GM23338 (cell line): ENCODE results near the gene MRAS. TPM values are rescaled to one million over a fixed set of nuclear protein-coding genes. Genes with fewer than 3 reads are reported as not detected.

Source experiments
- ATAC-seq: fragments of 200-7000 bp; cut with Tn5 transposase; 3 replicates; pipeline ENCODE4 v1.9.1; 2020
- DNase-seq: peaks from one replicate; pipeline ENCODE4 v3.0.0-alpha.2; 2015; ENCODE audit warnings: low spot score
- H2AFZ ChIP-seq: fragments of 200-600 bp; sonication (generic); 2 replicates; pipeline ENCODE4 v1.8.0; 2016; ENCODE audit warnings: antibody characterized with exemption, mild to moderate bottlenecking, moderate library complexity
- H3F3A ChIP-seq: fragments of 200-600 bp; sonication (generic); replicated peaks from 2 replicates; pipeline ENCODE4 v1.8.0; 2017; ENCODE audit warnings: antibody characterized with exemption, mixed run types, low read depth
- H3K27ac ChIP-seq: fragments of 200-600 bp; sonication (generic); 2 replicates; pipeline ENCODE4 v1.6.1; 2016; ENCODE audit warnings: low read depth
- H3K27me3 ChIP-seq: fragments of 200-600 bp; sonication (generic); 2 replicates; pipeline ENCODE4 v1.8.0; 2016; ENCODE audit warnings: mild to moderate bottlenecking, mixed run types, moderate library complexity; ENCODE audit not compliant: insufficient read depth
- H3K36me3 ChIP-seq: fragments of 200-600 bp; sonication (generic); 2 replicates; pipeline ENCODE4 v1.8.0; 2016; ENCODE audit warnings: mild to moderate bottlenecking; ENCODE audit not compliant: insufficient read depth
- H3K4me1 ChIP-seq: fragments of 200-600 bp; sonication (generic); 2 replicates; pipeline ENCODE4 v1.8.0; 2016; ENCODE audit warnings: mild to moderate bottlenecking, moderate library complexity; ENCODE audit not compliant: insufficient read depth
- H3K4me2 ChIP-seq: fragments of 200-600 bp; sonication (generic); 2 replicates; pipeline ENCODE4 v1.7.1; 2017; ENCODE audit warnings: mixed run types
- H3K4me3 ChIP-seq: fragments of 200-600 bp; sonication (generic); 2 replicates; pipeline ENCODE4 v1.6.1; 2016; ENCODE audit warnings: mixed run types
- H3K79me2 ChIP-seq: fragments of 200-600 bp; sonication (generic); replicated peaks from 2 replicates; pipeline ENCODE4 v1.8.0; 2017; ENCODE audit warnings: mild to moderate bottlenecking; ENCODE audit not compliant: insufficient read depth
- H3K9me2 ChIP-seq: fragments of 200-600 bp; sonication (generic); 2 replicates; pipeline ENCODE4 v1.8.0; 2017; ENCODE audit not compliant: insufficient read depth
- H4K20me1 ChIP-seq: fragments of 200-600 bp; sonication (generic); replicated peaks from 2 replicates; pipeline ENCODE4 v1.8.0; 2017; ENCODE audit warnings: mild to moderate bottlenecking; ENCODE audit not compliant: insufficient read depth
- H3K27ac Mint-ChIP-seq: 2 replicates; pipeline ENCODE4 v1.8.0; 2020; ENCODE audit warnings: inconsistent platforms, mild to moderate bottlenecking, moderate library complexity, mixed read lengths
- H3K27me3 Mint-ChIP-seq: 3 replicates; pipeline ENCODE4 v1.8.0; 2022; ENCODE audit warnings: low read depth, mild to moderate bottlenecking, moderate library complexity, mixed read lengths, inconsistent platforms; ENCODE audit not compliant: insufficient read depth, poor library complexity
- H3K36me3 Mint-ChIP-seq: 3 replicates; pipeline ENCODE4 v1.8.0; 2021; ENCODE audit warnings: low read depth, mild to moderate bottlenecking, inconsistent platforms, moderate library complexity, mixed read lengths
- H3K4me1 Mint-ChIP-seq: 3 replicates; pipeline ENCODE4 v1.8.0; 2020; ENCODE audit warnings: mild to moderate bottlenecking, inconsistent platforms, mixed read lengths
- H3K4me3 Mint-ChIP-seq: 3 replicates; pipeline ENCODE4 v1.8.0; 2021; ENCODE audit warnings: moderate library complexity, mild to moderate bottlenecking, inconsistent platforms, mixed read lengths
- H3K9me3 Mint-ChIP-seq: 3 replicates; pipeline ENCODE4 v1.8.0; 2020; ENCODE audit warnings: moderate library complexity, mild to moderate bottlenecking, inconsistent platforms, mixed read lengths
- CREB1 ChIP-seq: fragments of 250-450 bp; sonication (Bioruptor Pico); IDR thresholded peaks from 2 replicates; pipeline ENCODE4 v1.5.0; 2020; ENCODE audit warnings: low read depth, mild to moderate bottlenecking, moderate library complexity
- EZH2 ChIP-seq: fragments of 200-600 bp; sonication (generic); IDR thresholded peaks from one replicate; pipeline ENCODE4 v1.8.0; 2017; ENCODE audit warnings: antibody characterized with exemption, mild to moderate bottlenecking, low read depth; ENCODE audit not compliant: unreplicated experiment
- EZH2phosphoT487 ChIP-seq: fragments of 200-600 bp; sonication (generic); IDR thresholded peaks from one replicate; pipeline ENCODE4 v1.8.1; 2018; ENCODE audit warnings: antibody characterized with exemption; ENCODE audit not compliant: unreplicated experiment
- JUNB ChIP-seq: IDR thresholded peaks from one replicate; pipeline ENCODE4 v1.6.1; 2016; ENCODE audit warnings: antibody characterized with exemption; ENCODE audit not compliant: unreplicated experiment
- NANOG ChIP-seq: IDR thresholded peaks from 2 replicates; pipeline ENCODE4 v1.6.1; 2016; ENCODE audit warnings: antibody characterized with exemption, borderline replicate concordance
- POLR2AphosphoS5 ChIP-seq: IDR thresholded peaks from 2 replicates; pipeline ENCODE4 v1.6.1; 2016; ENCODE audit warnings: antibody characterized with exemption, low read depth
- STAT1 ChIP-seq: IDR thresholded peaks from one replicate; pipeline ENCODE4 v1.6.1; 2016; ENCODE audit warnings: antibody characterized with exemption; ENCODE audit not compliant: unreplicated experiment
- ZNF114 ChIP-seq: fragments of 250-450 bp; sonication (Bioruptor Pico); IDR thresholded peaks from 2 replicates; pipeline ENCODE4 v1.5.0; 2020; ENCODE audit warnings: mild to moderate bottlenecking, moderate library complexity
- ZNF331 ChIP-seq: fragments of 250-450 bp; sonication (Bioruptor Pico); IDR thresholded peaks from 2 replicates; pipeline ENCODE4 v1.5.0; 2020; ENCODE audit warnings: low read depth, mild to moderate bottlenecking, moderate library complexity
- polyA plus RNA-seq: library from polyadenylated mRNA; unstranded; fragments of >200 nt; fragmentation: Nextera tagmentation; extraction: Ambion mirVana; gene quantifications from 2 replicates; pipeline ENCODE4 v1.2.1, GENCODE V29; 2016
- total RNA-seq: library from RNA; depleted of rRNA; stranded (reverse); fragments of >200 nt; shearing (Covaris generic); gene quantifications from 2 replicates; pipeline ENCODE4 v1.2.3, GENCODE V29; 2014
- TF ChIP-seq, protein P1 (sequence below), 2 experiments: fragments of 200-600 bp in 1 of 2; sonication (generic) in 1 of 2; conservative IDR thresholded peaks; 2 replicates each; pipeline versions ENCODE4 v1.5.1 to v1.6.1; 2016 to 2017; ENCODE audit warnings: antibody characterized with exemption in 2 of 2, low read depth in 2 of 2, mild to moderate bottlenecking in 2 of 2, moderate library complexity in 1 of 2
- TF ChIP-seq, protein P2 (sequence below): IDR thresholded peaks from one replicate; pipeline ENCODE4 v1.6.1; 2018; ENCODE audit warnings: antibody characterized with exemption; ENCODE audit not compliant: unreplicated experiment
- TF ChIP-seq, protein P3 (sequence below): fragments of 250-450 bp; sonication (Bioruptor Pico); IDR thresholded peaks from 2 replicates; pipeline ENCODE4 v1.5.0; 2020; ENCODE audit warnings: mild to moderate bottlenecking, moderate library complexity
- TF ChIP-seq, protein P4 (sequence below): IDR thresholded peaks from 2 replicates; pipeline ENCODE4 v1.6.1; 2016; ENCODE audit warnings: antibody characterized with exemption

The MRAS gene
- total and polyA plus RNA-seq, 2 experiments from 2014 or later = 9.1 to 10.2 TPM

DNA sequence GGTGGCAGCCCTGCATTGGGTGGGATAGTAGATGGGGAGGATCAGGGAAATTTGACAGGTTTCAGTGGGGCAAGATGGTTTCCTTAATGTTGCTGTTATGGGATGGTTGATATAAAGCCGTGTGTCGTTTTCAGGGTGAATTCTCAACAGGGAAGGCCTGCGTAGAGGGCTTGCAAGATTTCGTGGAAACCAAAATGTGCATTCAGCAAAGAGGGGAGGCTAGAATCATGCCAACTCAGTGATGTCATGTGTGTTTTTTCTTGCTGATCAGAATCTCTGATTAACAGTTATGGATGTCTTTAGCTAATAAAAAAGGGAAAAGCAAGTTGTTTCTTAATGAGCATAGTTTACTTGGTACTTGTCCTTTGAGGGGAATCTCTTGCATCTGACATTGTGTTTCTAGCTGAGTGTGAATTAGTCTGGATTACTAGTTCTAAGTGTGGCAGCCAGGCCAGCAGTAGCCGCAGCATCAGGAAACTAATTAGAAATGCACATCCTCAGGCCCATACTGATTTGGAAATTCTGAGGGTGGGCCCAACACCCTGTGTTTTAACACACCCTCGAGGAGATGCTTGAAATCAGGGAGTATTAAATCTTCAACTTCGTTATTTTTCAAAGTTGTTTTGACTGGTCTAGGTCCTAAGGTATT, 24.8 kb downstream of the MRAS start:
- H3K27ac ChIP-seq = no peak overlapping the region
- H3K27me3 Mint-ChIP-seq = peaks cover 7% of the 10 kb centered on the region

More for the DNA sequence above, 24.8 kb downstream of the MRAS start:
- DNase-seq (no peak), ATAC-seq (no peak)
- H3K9me2 ChIP-seq = 0 out of 2 replicates have a peak, but pooled peaks cover 2% of the 10 kb centered on the region
- H3K4me3 Mint-ChIP-seq = no peak overlapping the region
- no peak overlapping the region for H3K4me3 ChIP-seq
- peaks cover 10% of the 10 kb centered on the region; the same call in 2 of the 3 replicates for H3K4me1 Mint-ChIP-seq
- H3K36me3 ChIP-seq = no peaks in the 10 kb centered on the region; the same call in 1 of the 2 replicates
- no peaks in the 10 kb centered on the region for H3K79me2 ChIP-seq
- H3K9me3 Mint-ChIP-seq = no peaks in the 10 kb centered on the region; the same call in 2 of the 3 replicates
- no peaks in the 10 kb centered on the region for H3K27me3 ChIP-seq
- H3K27ac Mint-ChIP-seq = no peak overlapping the region
- TF ChIP-seq, protein P1, sequence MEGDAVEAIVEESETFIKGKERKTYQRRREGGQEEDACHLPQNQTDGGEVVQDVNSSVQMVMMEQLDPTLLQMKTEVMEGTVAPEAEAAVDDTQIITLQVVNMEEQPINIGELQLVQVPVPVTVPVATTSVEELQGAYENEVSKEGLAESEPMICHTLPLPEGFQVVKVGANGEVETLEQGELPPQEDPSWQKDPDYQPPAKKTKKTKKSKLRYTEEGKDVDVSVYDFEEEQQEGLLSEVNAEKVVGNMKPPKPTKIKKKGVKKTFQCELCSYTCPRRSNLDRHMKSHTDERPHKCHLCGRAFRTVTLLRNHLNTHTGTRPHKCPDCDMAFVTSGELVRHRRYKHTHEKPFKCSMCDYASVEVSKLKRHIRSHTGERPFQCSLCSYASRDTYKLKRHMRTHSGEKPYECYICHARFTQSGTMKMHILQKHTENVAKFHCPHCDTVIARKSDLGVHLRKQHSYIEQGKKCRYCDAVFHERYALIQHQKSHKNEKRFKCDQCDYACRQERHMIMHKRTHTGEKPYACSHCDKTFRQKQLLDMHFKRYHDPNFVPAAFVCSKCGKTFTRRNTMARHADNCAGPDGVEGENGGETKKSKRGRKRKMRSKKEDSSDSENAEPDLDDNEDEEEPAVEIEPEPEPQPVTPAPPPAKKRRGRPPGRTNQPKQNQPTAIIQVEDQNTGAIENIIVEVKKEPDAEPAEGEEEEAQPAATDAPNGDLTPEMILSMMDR (conservative IDR thresholded peaks at IDR 0.05; ENCODE audit: low read depth in 2 of 2) = no peak
- TF ChIP-seq POLR2AphosphoS5 = no peak
- no peak for TF ChIP-seq EZH2
- TF ChIP-seq EZH2phosphoT487 = no peak
- no peak for TF ChIP-seq CREB1 (CRISPR knock-in tag)
- TF ChIP-seq, protein P2, sequence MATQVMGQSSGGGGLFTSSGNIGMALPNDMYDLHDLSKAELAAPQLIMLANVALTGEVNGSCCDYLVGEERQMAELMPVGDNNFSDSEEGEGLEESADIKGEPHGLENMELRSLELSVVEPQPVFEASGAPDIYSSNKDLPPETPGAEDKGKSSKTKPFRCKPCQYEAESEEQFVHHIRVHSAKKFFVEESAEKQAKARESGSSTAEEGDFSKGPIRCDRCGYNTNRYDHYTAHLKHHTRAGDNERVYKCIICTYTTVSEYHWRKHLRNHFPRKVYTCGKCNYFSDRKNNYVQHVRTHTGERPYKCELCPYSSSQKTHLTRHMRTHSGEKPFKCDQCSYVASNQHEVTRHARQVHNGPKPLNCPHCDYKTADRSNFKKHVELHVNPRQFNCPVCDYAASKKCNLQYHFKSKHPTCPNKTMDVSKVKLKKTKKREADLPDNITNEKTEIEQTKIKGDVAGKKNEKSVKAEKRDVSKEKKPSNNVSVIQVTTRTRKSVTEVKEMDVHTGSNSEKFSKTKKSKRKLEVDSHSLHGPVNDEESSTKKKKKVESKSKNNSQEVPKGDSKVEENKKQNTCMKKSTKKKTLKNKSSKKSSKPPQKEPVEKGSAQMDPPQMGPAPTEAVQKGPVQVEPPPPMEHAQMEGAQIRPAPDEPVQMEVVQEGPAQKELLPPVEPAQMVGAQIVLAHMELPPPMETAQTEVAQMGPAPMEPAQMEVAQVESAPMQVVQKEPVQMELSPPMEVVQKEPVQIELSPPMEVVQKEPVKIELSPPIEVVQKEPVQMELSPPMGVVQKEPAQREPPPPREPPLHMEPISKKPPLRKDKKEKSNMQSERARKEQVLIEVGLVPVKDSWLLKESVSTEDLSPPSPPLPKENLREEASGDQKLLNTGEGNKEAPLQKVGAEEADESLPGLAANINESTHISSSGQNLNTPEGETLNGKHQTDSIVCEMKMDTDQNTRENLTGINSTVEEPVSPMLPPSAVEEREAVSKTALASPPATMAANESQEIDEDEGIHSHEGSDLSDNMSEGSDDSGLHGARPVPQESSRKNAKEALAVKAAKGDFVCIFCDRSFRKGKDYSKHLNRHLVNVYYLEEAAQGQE = no peak
- TF ChIP-seq JUNB = no peak
- TF ChIP-seq STAT1 = no peak
- no peak for TF ChIP-seq ZNF331
- TF ChIP-seq NANOG = no peak
- TF ChIP-seq, protein P3, sequence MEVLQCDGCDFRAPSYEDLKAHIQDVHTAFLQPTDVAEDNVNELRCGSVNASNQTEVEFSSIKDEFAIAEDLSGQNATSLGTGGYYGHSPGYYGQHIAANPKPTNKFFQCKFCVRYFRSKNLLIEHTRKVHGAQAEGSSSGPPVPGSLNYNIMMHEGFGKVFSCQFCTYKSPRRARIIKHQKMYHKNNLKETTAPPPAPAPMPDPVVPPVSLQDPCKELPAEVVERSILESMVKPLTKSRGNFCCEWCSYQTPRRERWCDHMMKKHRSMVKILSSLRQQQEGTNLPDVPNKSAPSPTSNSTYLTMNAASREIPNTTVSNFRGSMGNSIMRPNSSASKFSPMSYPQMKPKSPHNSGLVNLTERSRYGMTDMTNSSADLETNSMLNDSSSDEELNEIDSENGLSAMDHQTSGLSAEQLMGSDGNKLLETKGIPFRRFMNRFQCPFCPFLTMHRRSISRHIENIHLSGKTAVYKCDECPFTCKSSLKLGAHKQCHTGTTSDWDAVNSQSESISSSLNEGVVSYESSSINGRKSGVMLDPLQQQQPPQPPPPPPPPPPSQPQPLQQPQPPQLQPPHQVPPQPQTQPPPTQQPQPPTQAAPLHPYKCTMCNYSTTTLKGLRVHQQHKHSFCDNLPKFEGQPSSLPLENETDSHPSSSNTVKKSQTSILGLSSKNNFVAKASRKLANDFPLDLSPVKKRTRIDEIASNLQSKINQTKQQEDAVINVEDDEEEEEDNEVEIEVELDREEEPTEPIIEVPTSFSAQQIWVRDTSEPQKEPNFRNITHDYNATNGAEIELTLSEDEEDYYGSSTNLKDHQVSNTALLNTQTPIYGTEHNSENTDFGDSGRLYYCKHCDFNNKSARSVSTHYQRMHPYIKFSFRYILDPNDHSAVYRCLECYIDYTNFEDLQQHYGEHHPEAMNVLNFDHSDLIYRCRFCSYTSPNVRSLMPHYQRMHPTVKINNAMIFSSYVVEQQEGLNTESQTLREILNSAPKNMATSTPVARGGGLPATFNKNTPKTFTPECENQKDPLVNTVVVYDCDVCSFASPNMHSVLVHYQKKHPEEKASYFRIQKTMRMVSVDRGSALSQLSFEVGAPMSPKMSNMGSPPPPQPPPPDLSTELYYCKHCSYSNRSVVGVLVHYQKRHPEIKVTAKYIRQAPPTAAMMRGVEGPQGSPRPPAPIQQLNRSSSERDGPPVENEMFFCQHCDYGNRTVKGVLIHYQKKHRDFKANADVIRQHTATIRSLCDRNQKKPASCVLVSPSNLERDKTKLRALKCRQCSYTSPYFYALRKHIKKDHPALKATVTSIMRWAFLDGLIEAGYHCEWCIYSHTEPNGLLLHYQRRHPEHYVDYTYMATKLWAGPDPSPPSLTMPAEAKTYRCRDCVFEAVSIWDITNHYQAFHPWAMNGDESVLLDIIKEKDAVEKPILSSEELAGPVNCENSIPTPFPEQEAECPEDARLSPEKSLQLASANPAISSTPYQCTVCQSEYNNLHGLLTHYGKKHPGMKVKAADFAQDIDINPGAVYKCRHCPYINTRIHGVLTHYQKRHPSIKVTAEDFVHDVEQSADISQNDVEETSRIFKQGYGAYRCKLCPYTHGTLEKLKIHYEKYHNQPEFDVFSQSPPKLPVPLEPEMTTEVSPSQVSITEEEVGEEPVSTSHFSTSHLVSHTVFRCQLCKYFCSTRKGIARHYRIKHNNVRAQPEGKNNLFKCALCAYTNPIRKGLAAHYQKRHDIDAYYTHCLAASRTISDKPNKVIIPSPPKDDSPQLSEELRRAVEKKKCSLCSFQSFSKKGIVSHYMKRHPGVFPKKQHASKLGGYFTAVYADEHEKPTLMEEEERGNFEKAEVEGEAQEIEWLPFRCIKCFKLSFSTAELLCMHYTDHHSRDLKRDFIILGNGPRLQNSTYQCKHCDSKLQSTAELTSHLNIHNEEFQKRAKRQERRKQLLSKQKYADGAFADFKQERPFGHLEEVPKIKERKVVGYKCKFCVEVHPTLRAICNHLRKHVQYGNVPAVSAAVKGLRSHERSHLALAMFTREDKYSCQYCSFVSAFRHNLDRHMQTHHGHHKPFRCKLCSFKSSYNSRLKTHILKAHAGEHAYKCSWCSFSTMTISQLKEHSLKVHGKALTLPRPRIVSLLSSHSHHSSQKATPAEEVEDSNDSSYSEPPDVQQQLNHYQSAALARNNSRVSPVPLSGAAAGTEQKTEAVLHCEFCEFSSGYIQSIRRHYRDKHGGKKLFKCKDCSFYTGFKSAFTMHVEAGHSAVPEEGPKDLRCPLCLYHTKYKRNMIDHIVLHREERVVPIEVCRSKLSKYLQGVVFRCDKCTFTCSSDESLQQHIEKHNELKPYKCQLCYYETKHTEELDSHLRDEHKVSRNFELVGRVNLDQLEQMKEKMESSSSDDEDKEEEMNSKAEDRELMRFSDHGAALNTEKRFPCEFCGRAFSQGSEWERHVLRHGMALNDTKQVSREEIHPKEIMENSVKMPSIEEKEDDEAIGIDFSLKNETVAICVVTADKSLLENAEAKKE (CRISPR knock-in tag) = no peak
- no peak for TF ChIP-seq ZNF114
- TF ChIP-seq, protein P4, sequence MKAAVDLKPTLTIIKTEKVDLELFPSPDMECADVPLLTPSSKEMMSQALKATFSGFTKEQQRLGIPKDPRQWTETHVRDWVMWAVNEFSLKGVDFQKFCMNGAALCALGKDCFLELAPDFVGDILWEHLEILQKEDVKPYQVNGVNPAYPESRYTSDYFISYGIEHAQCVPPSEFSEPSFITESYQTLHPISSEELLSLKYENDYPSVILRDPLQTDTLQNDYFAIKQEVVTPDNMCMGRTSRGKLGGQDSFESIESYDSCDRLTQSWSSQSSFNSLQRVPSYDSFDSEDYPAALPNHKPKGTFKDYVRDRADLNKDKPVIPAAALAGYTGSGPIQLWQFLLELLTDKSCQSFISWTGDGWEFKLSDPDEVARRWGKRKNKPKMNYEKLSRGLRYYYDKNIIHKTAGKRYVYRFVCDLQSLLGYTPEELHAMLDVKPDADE = no peak
- H3K36me3 Mint-ChIP-seq = peaks cover 9% of the 10 kb centered on the region; the same call in 2 of the 3 replicates
- H4K20me1 ChIP-seq = no peaks in the 10 kb centered on the region
- no peaks in the 10 kb centered on the region for H3F3A ChIP-seq
- no peak overlapping the region for H2AFZ ChIP-seq
- no peaks in the 10 kb centered on the region for H3K4me1 ChIP-seq
- no peak overlapping the region for H3K4me2 ChIP-seq
